ENCODE data around the gene MLPH.

Gene MLPH

GRCh38 chr2:237567276-237568029 lies 80.4 kb downstream of the MLPH start:
- TF ChIP-seq POLR2A (IDR thresholded peaks at IDR 0.05; ENCODE audit: low read depth, low read length), result no peak
- DNase-seq (ENCODE audit: insufficient read length, low spot score) (no peak), FAIRE-seq (no peak)

- no peak for TF ChIP-seq POLR2A (IDR thresholded peaks at IDR 0.05; ENCODE audit: low read depth, low read length)
- no peak for FAIRE-seq
These were observed 81.1 kb downstream of the MLPH start for GRCh38 chr2:237568121-237568660.

GRCh38 chr2:237569041-237569440 lies 82.0 kb downstream of the MLPH start:
- FAIRE-seq (no peak), DNase-seq (ENCODE audit: insufficient read length, low spot score) (no peak)
- no peak for TF ChIP-seq POLR2A (IDR thresholded peaks at IDR 0.05; ENCODE audit: low read depth, low read length)

More at GRCh38 chr2:237568121-237568660, 81.1 kb downstream of the MLPH start:
- no peak for DNase-seq (ENCODE audit: insufficient read length, low spot score)

- TF ChIP-seq POLR2A (IDR thresholded peaks at IDR 0.05; ENCODE audit: low read depth, low read length), result no peak
- no peak for DNase-seq (ENCODE audit: insufficient read length, low spot score)
- no peak for FAIRE-seq
These were observed 82.8 kb downstream of the MLPH start for GRCh38 chr2:237569896-237570295.

- no peak for DNase-seq (ENCODE audit: insufficient read length, low spot score)
- FAIRE-seq, result no peak
- no peak for TF ChIP-seq POLR2A (IDR thresholded peaks at IDR 0.05; ENCODE audit: low read depth, low read length)
These were observed 83.8 kb downstream of the MLPH start for GRCh38 chr2:237570776-237571335.

DNA sequence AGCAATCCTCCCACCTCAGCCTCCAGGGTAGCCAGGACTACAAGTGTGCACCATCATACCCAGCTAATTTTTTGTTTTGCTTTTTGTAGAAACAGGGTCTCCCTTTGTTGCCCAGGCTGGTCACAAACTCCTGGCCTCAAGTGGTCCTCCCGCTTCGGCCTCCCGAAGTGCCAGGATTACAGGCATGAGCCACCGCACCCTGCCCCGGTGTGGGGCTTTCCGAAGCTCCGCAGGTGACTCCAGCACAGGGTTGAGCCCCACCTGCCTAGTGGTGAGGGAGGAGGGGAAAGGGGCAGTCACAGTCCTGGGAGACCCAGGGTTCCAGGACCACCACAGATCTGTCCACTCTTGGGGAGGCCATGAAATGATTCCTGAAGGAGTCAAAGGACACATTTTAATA lies 84.5 kb downstream of the MLPH start:
- TF ChIP-seq POLR2A (IDR thresholded peaks at IDR 0.05; ENCODE audit: low read depth, low read length), result no peak
- no peak for FAIRE-seq
- no peak for DNase-seq (ENCODE audit: insufficient read length, low spot score)

- no peak for TF ChIP-seq POLR2A (IDR thresholded peaks at IDR 0.05; ENCODE audit: low read depth, low read length)
- peak; percentile 98 for DNase-seq (ENCODE audit: insufficient read length, low spot score)
- FAIRE-seq, result peak; percentile 15
These were observed 85.1 kb downstream of the MLPH start for GRCh38 chr2:237572021-237572741.

DNA sequence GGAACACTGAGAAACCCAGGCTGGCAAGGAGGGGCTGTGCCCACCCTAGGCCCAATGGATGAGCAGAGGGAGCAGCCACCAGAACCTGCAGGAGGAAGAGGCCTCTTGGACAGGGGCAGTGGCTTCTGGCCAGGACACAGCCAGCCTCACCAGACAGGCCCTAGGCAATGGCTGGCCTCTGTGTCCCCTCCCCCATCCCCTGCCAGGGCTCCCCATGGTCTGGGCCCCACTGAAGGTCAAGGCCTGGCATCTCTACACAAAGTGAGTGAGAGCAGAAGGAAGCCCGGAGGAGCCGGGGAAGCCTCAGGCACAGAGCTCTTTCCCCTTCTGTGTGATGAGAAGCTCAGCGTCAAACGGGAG lies 85.7 kb downstream of the MLPH start:
- TF ChIP-seq POLR2A (IDR thresholded peaks at IDR 0.05; ENCODE audit: low read depth, low read length), result no peak
- FAIRE-seq, result no peak

DNA sequence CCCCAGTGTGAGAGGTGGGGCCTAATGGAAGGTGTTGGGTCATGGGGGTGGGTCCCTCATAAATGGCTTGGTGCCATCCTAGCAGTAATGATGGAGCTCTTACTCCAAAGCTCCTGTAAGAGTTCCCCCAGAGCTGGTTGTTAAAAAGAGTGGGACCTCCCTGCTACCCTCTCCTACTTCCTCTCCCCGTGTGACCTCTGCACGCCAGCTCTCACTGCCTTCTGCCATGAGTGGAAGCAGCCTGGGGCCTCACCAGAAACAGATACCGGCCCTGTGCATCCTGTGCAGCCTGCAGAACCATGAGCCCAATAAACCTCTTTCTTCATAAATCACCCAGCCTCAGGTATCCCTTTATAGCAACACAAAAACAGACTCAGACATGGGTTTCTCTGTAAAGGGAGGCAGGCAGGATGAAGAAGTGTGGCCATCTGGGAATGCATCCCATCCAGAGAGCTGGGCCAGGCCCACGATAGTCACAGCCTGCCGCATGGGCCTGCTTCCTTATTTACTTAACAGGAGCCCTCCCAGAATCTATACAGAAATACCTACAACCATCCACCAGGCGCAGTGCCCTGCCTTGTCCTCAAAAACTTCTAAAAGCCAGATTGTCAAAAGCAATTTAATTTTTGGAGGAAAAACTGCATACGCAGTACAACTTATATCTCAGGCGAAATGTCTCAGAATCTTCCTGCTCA lies 86.8 kb downstream of the MLPH start:
- no peak for TF ChIP-seq POLR2A (IDR thresholded peaks at IDR 0.05; ENCODE audit: low read depth, low read length)

More for the DNA sequence above, 85.7 kb downstream of the MLPH start:
- no peak for DNase-seq (ENCODE audit: insufficient read length, low spot score)

GRCh38 chr2:237574467-237574866 lies 87.4 kb downstream of the MLPH start:
- TF ChIP-seq POLR2A (IDR thresholded peaks at IDR 0.05; ENCODE audit: low read depth, low read length), result no peak
- FAIRE-seq, result no peak
- no peak for DNase-seq (ENCODE audit: insufficient read length, low spot score)

More for the DNA sequence above, 86.8 kb downstream of the MLPH start:
- no peak for FAIRE-seq
- no peak for DNase-seq (ENCODE audit: insufficient read length, low spot score)

DNA sequence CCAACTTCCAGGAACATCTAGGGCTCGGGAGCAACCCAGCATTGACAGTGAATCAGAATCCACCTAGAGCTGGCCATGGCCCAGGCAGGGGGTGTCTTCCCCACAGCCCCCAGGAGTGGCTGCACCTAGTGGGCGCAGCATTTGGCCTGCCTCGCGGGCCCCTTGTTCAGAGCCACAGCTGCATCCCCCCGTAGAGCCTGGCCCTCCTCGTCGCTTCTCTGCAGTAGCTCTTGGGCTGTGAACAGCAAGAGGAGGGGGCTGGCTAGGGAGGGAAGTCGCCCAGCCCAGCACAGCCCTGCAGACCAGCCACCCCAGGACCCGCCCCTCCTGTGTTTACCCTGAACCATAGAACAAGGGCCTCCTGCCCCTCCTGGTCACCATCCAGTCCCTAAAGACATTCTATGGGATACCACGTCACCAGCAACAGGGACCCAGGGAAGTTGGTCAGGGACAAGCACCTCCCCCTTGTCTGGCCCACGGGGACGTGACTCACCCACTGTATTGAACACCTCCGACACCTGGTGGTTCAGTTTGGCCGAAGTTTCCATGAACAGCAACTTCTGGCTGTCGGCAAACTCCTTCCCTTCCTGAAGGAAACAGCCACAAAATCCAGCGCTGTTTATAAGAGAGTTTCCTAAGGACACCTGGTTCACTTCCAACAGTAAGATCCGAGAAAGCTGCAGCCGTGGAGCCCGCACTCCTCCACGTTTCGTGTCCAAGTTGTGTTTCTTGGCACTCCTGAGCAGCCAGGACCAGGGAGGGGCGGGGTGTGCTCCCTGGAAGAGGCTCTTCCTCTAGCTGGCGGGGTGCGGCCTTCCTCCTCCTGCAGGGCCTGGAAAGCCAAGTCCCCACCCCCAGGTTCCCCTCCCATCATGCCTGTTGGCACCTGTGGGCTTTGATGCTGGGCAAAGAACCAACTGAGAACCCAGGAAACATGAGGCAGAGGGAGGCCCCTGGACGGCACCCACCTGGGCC lies 88.1 kb downstream of the MLPH start:
- no peak for TF ChIP-seq POLR2A (IDR thresholded peaks at IDR 0.05; ENCODE audit: low read depth, low read length)
- DNase-seq (ENCODE audit: insufficient read length, low spot score) (no peak), FAIRE-seq (no peak)

- TF ChIP-seq POLR2A (IDR thresholded peaks at IDR 0.05; ENCODE audit: low read depth, low read length), result no peak
- DNase-seq (ENCODE audit: insufficient read length, low spot score) (no peak), FAIRE-seq (no peak)
These were observed 89.1 kb downstream of the MLPH start for GRCh38 chr2:237575869-237576862.
